ENCODE results near the gene RAB40C. TPM values are rescaled to one million over a fixed set of nuclear protein-coding genes. Genes with fewer than 3 reads are reported as not detected.
A peak's percentile ranks its signal among the peaks of the same experiment; 100 is the strongest.

RAB40C gene
- total and polyA plus RNA-seq, 9 of the 15 experiments (the other 6 are each of a cell fraction or from before 2014, with no cell fraction given): 0.17 to 23.4 (median 8.7) TPM

DNA sequence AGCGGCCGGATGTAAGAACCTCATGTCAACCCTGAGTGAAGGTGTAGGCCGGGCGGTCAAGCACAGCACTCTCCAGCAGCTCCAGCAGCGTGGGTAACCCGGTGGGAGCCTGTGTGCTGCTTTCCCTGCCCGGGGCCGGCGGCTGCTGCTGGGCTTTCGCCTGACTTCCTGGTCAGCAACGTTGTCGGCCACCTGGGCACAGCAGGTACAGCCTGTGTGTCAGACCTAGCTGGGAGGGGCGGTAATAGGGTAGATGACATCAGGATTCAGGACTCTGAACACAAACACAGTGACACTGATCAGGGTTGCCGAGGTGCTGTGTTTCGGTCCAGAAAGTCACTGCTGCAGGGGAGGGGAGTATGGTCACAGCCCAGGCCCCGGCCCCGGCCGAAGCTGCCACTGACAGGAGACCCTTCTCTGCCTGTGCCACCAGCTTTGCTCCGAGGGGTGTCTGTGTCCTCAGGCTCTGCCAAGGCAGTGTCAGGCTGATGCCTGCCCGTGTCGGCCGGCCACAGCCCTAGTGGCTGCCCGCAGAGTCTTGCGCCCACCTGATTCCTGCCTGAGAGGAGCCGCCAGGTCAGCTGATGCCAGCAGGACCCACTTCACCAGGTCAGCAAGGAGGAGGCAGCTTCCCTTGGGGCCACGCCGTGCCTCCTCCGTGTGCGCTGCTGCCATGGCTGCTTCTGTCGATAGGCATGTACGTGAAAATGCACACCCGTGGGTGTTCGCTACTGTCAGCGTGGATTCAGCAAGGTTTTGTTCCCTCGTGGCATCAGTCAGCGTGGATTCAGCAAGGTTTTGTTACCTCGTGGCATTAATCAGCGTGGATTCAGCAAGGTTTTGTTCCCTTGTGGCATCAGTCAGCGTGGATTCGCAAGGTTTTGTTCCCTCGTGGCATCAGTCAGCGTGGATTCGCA is 9.2 kb downstream of the RAB40C start:
- Histone ChIP-seq H3K27me3 (ENCODE audit: control insufficient read depth in 2 of 2, insufficient read depth in 2 of 2, low read length in 2 of 2) (no peaks in the 10 kb centered on the region), H3K4me2 (ENCODE audit: insufficient read depth, low read length) (no peak overlapping the region), H3K36me3 (ENCODE audit: control insufficient read depth, insufficient read depth, low read length) (peaks cover 36% of the 10 kb centered on the region; the same call in 2 of the 3 replicates), H3K9me1 (ENCODE audit: control insufficient read depth, insufficient read depth, low read length) (peaks cover 5% of the 10 kb centered on the region), H2AFZ (ENCODE audit: low read depth, low read length) (no peak overlapping the region), H3K4me1 (replicated peaks in 1 of 2; ENCODE audit: control insufficient read depth in 2 of 2, insufficient read depth in 2 of 2, low read length in 2 of 2) (peaks cover 0 to 21% of the 10 kb centered on the region in 2 experiments; a peak in 2 of 5 replicates), H3K27ac (ENCODE audit: extremely low read depth, low read depth, low read length) (no peak overlapping the region), H3K9me3 (replicated peaks; ENCODE audit: control insufficient read depth, insufficient read depth, low read depth, low read length) (no peaks in the 10 kb centered on the region), H3K79me2 (ENCODE audit: control insufficient read depth, insufficient read depth, low read length) (peaks cover 58% of the 10 kb centered on the region), H4K20me1 (replicated peaks; ENCODE audit: control insufficient read depth, insufficient read depth, low read length) (no peaks in the 10 kb centered on the region), H3K4me3 (no peak overlapping the region), H3K9ac (ENCODE audit: insufficient read depth in 1 of 2, low read depth in 2 of 2, low read length in 2 of 2) (no peak overlapping the region)
- peak; percentile 29; the same call in 1 of the 2 replicates for TF ChIP-seq RBFOX2 (IDR thresholded peaks at IDR 0.05; ENCODE audit: low read depth, low read length)
- no peak for TF ChIP-seq TAF1 (IDR thresholded peaks at IDR 0.05; ENCODE audit: control insufficient read depth, extremely low read depth, insufficient read depth, low read length, severe bottlenecking)
- 96% methylated on average over 37 of the region's 43 CpGs for WGBS (ENCODE audit: insufficient coverage, low coverage, missing lambda C conversion rate)
- in situ Hi-C loops (cut with MboI): no loop called here
- ChIA-PET CTCF (ENCODE audit: low intra/inter-chr PET ratio) (no interaction called here), POLR2A (interaction anchor here (1.4 to 1.6 kb wide), 2 partner anchors 9 to 10 kb away, joined by 7 to 8 read pairs; partner anchors contain the start of gene RAB40C)
- FAIRE-seq: no peak
- no TSS peak for BruUV-seq (replicated peaks)
- no peak for ATAC-seq
- intact Hi-C loops (cut with micrococcal nuclease): no loop called here
- DNase-seq (ENCODE audit: extremely low read depth in 1 of 4, low spot score in 3 of 4): no peak

DNA sequence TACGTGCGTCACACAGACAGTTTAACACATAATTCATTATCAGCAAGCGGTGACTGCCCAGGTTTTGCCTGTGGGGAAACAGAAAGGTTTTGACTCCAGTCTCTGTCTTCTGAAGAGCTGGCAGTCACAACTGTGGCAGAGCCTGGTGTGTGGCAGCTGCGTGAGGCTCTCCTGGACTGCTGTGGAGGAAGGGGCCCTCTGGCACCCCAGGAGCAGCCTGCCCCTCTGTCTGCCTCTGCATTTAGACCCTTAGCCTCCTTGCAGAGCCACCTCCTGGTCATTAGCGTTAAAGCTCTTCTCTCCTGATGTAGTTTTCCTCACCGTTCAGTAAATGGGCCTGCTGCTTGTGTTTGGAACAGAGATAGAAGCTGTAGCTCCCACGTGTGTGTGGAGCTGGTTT is 10.9 kb downstream of the RAB40C start:
- Histone ChIP-seq H3K9me3 (replicated peaks; ENCODE audit: control insufficient read depth, insufficient read depth, low read depth, low read length) (no peaks in the 10 kb centered on the region; the same call in 1 of the 2 replicates), H3K27ac (ENCODE audit: extremely low read depth, low read depth, low read length) (no peak overlapping the region), H3K79me2 (ENCODE audit: control insufficient read depth, insufficient read depth, low read length) (peaks cover 58% of the 10 kb centered on the region), H2AFZ (ENCODE audit: low read depth, low read length) (no peak overlapping the region), H4K20me1 (replicated peaks; ENCODE audit: control insufficient read depth, insufficient read depth, low read length) (no peaks in the 10 kb centered on the region), H3K4me3 (no peak overlapping the region), H3K9me1 (ENCODE audit: control insufficient read depth, insufficient read depth, low read length) (peaks cover 5% of the 10 kb centered on the region), H3K4me2 (ENCODE audit: insufficient read depth, low read length) (no peak overlapping the region), H3K27me3 (ENCODE audit: control insufficient read depth in 2 of 2, insufficient read depth in 2 of 2, low read length in 2 of 2) (no peaks in the 10 kb centered on the region), H3K36me3 (ENCODE audit: control insufficient read depth, insufficient read depth, low read length) (peaks cover 35% of the 10 kb centered on the region; the same call in 2 of the 3 replicates), H3K9ac (ENCODE audit: insufficient read depth in 1 of 2, low read depth in 2 of 2, low read length in 2 of 2) (0 out of 4 replicates have a peak overlapping the region, but pooled peaks of 1 of the 2 experiments have one; percentile 80), H3K4me1 (replicated peaks in 1 of 2; ENCODE audit: control insufficient read depth in 2 of 2, insufficient read depth in 2 of 2, low read length in 2 of 2) (peaks cover 0 to 16% of the 10 kb centered on the region in 2 experiments; a peak in 2 of 5 replicates)
- ATAC-seq (peak; percentile 75), DNase-seq (ENCODE audit: extremely low read depth in 1 of 4, low spot score in 3 of 4) (no peak), FAIRE-seq (peak; percentile 84)
- in situ Hi-C loops (cut with MboI) (no loop called here), intact Hi-C loops (cut with micrococcal nuclease) (no loop called here)
- no TSS peak for BruUV-seq (replicated peaks)
- POLR2A ChIA-PET: interaction anchor here (1.2 to 1.6 kb wide), 3 partner anchors 9 to 21 kb away, joined by 3 to 8 read pairs (median 5); no protein-coding TSS in a partner anchor
- CTCF ChIA-PET (ENCODE audit: low intra/inter-chr PET ratio): interaction anchor here (0.5 kb wide), 1 partner anchor 9 kb away, joined by 5 read pairs; no protein-coding TSS in a partner anchor
- 65% methylated on average over 7 of the region's 7 CpGs for WGBS (ENCODE audit: insufficient coverage, low coverage, missing lambda C conversion rate)
- TF ChIP-seq CBFA2T3 (IDR thresholded peaks at IDR 0.05): no peak
- TF ChIP-seq ZNF165 (CRISPR knock-in tag; IDR thresholded peaks at IDR 0.05; ENCODE audit: borderline replicate concordance): no peak
- 0 out of 2 replicates have a peak, but pooled peaks have one; percentile 18 for TF ChIP-seq SMC3 (conservative IDR thresholded peaks at IDR 0.05; ENCODE audit: insufficient read depth, low read depth, low read length)
- TF ChIP-seq, protein P1, sequence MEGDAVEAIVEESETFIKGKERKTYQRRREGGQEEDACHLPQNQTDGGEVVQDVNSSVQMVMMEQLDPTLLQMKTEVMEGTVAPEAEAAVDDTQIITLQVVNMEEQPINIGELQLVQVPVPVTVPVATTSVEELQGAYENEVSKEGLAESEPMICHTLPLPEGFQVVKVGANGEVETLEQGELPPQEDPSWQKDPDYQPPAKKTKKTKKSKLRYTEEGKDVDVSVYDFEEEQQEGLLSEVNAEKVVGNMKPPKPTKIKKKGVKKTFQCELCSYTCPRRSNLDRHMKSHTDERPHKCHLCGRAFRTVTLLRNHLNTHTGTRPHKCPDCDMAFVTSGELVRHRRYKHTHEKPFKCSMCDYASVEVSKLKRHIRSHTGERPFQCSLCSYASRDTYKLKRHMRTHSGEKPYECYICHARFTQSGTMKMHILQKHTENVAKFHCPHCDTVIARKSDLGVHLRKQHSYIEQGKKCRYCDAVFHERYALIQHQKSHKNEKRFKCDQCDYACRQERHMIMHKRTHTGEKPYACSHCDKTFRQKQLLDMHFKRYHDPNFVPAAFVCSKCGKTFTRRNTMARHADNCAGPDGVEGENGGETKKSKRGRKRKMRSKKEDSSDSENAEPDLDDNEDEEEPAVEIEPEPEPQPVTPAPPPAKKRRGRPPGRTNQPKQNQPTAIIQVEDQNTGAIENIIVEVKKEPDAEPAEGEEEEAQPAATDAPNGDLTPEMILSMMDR (IDR thresholded peaks at IDR 0.05 in 2 of 3, conservative IDR thresholded peaks at IDR 0.05 in 1 of 3; ENCODE audit: insufficient read depth in 2 of 3, low read depth in 1 of 3, low read length in 3 of 3): peak; percentile 44 to 46 (median 44)
- TF ChIP-seq, protein P2, sequence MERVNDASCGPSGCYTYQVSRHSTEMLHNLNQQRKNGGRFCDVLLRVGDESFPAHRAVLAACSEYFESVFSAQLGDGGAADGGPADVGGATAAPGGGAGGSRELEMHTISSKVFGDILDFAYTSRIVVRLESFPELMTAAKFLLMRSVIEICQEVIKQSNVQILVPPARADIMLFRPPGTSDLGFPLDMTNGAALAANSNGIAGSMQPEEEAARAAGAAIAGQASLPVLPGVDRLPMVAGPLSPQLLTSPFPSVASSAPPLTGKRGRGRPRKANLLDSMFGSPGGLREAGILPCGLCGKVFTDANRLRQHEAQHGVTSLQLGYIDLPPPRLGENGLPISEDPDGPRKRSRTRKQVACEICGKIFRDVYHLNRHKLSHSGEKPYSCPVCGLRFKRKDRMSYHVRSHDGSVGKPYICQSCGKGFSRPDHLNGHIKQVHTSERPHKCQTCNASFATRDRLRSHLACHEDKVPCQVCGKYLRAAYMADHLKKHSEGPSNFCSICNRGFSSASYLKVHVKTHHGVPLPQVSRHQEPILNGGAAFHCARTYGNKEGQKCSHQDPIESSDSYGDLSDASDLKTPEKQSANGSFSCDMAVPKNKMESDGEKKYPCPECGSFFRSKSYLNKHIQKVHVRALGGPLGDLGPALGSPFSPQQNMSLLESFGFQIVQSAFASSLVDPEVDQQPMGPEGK (CRISPR knock-in tag; IDR thresholded peaks at IDR 0.05; ENCODE audit: borderline replicate concordance): no peak
- TF ChIP-seq RAD21 (CRISPR knock-in tag; conservative IDR thresholded peaks at IDR 0.05 in 1 of 2, IDR thresholded peaks at IDR 0.05 in 1 of 2): peak in 1 of 2 experiments; percentile 13; a peak in 1 of 4 replicates
